Activated CD4-positive, alpha-beta memory T cell treated with anti-CD3 and anti-CD28 coated beads for 36 hours (primary cell): ENCODE data around the gene LRCH3. TPM values are rescaled to one million over a fixed set of nuclear protein-coding genes. Genes with fewer than 3 reads are reported as not detected.
"Not testable (repeated sequence)": the region's sequence is repeated elsewhere in the genome, so short reads cannot be mapped to it uniquely, and the experiment has no call there.

Source experiments
- CTCF ChIA-PET: fragments of 350-600 bp; sonication (Branson Sonifier 250); formaldehyde crosslinking; loops from one replicate; lab custom pipeline; 2021; ENCODE audit warnings: antibody characterized with exemption, inconsistent platforms; lab: Charles Lee
- POLR2A ChIA-PET: fragments of 350-600 bp; sonication (Branson Sonifier 250); formaldehyde crosslinking; loops from one replicate; lab custom pipeline; 2021; ENCODE audit warnings: antibody characterized with exemption; lab: Charles Lee
- DNase-seq: peaks from one replicate; pipeline ENCODE4 v3.0.0-alpha.2; 2020
- H3K27ac Mint-ChIP-seq: one replicate; pipeline ENCODE4 v1.8.0; 2021; ENCODE audit warnings: mixed read lengths
- H3K27me3 Mint-ChIP-seq: one replicate; pipeline ENCODE4 v1.8.0; 2021; ENCODE audit warnings: mixed read lengths
- H3K36me3 Mint-ChIP-seq: one replicate; pipeline ENCODE4 v1.8.0; 2021; ENCODE audit warnings: mixed read lengths
- H3K4me1 Mint-ChIP-seq: one replicate; pipeline ENCODE4 v1.8.0; 2021; ENCODE audit warnings: low read depth, mixed read lengths
- H3K4me3 Mint-ChIP-seq: one replicate; pipeline ENCODE4 v1.8.0; 2021; ENCODE audit warnings: mild to moderate bottlenecking, mixed read lengths
- H3K9me3 Mint-ChIP-seq: one replicate; pipeline ENCODE4 v1.8.0; 2021; ENCODE audit warnings: mixed read lengths
- intact Hi-C: fragments of 100-400 bp; cut with micrococcal nuclease; formaldehyde crosslinking; loops from one replicate; pipeline ENCODE4 v1.15.1; 2023
- total RNA-seq, 2 experiments: library from RNA; stranded (reverse); gene quantifications; one replicate each; pipeline ENCODE4 v1.2.3, GENCODE V29; 2021

LRCH3 gene
- total RNA-seq, 2 experiments from 2014 or later: 50.1 to 51.1 TPM

GRCh38 chr3:197892162-197892561, 101.1 kb downstream of the LRCH3 start:
- intact Hi-C loops: no loop called here
- no peak overlapping the region for H3K4me3 Mint-ChIP-seq

GRCh38 chr3:197896421-197896820, 105.4 kb downstream of the LRCH3 start:
- intact Hi-C loops: no loop called here
- CTCF ChIA-PET: interaction anchor here (3.2 kb wide), 1 partner anchor 9 kb away, joined by 13 read pairs; no protein-coding TSS in a partner anchor
- no peaks in the 10 kb centered on the region for H3K36me3 Mint-ChIP-seq
- no peak overlapping the region for H3K4me3 Mint-ChIP-seq
- no peaks in the 10 kb centered on the region for H3K4me1 Mint-ChIP-seq
- POLR2A ChIA-PET: no interaction called here
- H3K27me3 Mint-ChIP-seq: no peaks in the 10 kb centered on the region
- H3K9me3 Mint-ChIP-seq: no peaks in the 10 kb centered on the region
- H3K27ac Mint-ChIP-seq: no peak overlapping the region
- DNase-seq: no peak

More at GRCh38 chr3:197892162-197892561, 101.1 kb downstream of the LRCH3 start:
- Mint-ChIP-seq H3K9me3 (no peaks in the 10 kb centered on the region), H3K27me3 (no peaks in the 10 kb centered on the region), H3K36me3 (peaks cover 3% of the 10 kb centered on the region), H3K4me1 (peaks cover 17% of the 10 kb centered on the region), H3K27ac (no peak overlapping the region)
- ChIA-PET CTCF (interaction anchor here (1.4 kb wide), 1 partner anchor 13 kb away, joined by 4 read pairs; no protein-coding TSS in a partner anchor), POLR2A (no interaction called here)
- no peak for DNase-seq

DNA sequence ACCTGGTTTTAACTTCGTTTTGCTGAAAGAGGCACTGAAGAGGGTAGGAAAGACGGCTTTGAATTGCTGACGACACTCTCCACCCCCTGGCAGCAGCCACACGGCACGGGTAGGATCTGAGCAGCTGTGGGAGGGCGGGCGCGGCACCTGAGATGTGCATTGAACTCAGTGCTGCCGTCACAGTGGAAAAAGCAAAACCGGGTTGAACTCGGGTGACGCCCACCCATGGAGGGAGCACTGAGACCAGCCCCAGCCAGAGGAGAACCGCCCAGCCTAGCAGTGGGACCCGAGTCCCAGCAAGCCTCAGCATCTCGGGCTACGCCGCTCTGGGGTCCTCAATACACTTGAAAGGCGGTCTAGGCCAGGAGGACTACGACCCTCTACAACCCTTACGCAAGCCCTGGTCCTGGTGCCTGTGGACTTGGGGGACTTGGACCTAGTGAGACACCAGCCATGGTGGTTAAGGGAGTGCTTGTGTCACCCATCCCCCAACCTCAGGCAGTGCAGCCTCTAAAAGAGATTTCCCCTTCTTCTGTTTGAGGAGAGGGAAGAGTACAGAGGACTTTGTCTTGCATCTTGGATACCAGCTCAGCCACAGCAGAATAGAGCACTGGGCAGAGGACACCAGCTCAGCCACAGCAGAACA, 108.9 kb downstream of the LRCH3 start:
- no peaks in the 10 kb centered on the region for H3K27me3 Mint-ChIP-seq
- intact Hi-C loops: no loop called here
- ChIA-PET CTCF (no interaction called here), POLR2A (no interaction called here)
- DNase-seq: no peak
- no peak overlapping the region for H3K4me3 Mint-ChIP-seq
- H3K36me3 Mint-ChIP-seq: no peaks in the 10 kb centered on the region
- H3K9me3 Mint-ChIP-seq: no peaks in the 10 kb centered on the region
- H3K27ac Mint-ChIP-seq: no peak overlapping the region
- peaks cover 2% of the 10 kb centered on the region for H3K4me1 Mint-ChIP-seq

- Mint-ChIP-seq H3K4me1 (peaks cover 14% of the 10 kb centered on the region), H3K4me3 (no peak overlapping the region), H3K27me3 (no peaks in the 10 kb centered on the region), H3K36me3 (no peaks in the 10 kb centered on the region), H3K9me3 (no peaks in the 10 kb centered on the region), H3K27ac (no peak overlapping the region)
- POLR2A ChIA-PET: no interaction called here
- CTCF ChIA-PET: no interaction called here
- no peak for DNase-seq
- intact Hi-C loops: no loop called here
Observed at GRCh38 chr3:197901626-197902025, 110.6 kb downstream of the LRCH3 start.

- CTCF ChIA-PET: interaction anchor here (0.6 to 3.2 kb wide), 36 partner anchors 8 to 394 kb away, joined by 3 to 44 read pairs (median 4); partner anchors contain the start of genes LRCH3 and RPL35A
Observed at GRCh38 chr3:197906023-197906849, 115.2 kb downstream of the LRCH3 start.

DNA sequence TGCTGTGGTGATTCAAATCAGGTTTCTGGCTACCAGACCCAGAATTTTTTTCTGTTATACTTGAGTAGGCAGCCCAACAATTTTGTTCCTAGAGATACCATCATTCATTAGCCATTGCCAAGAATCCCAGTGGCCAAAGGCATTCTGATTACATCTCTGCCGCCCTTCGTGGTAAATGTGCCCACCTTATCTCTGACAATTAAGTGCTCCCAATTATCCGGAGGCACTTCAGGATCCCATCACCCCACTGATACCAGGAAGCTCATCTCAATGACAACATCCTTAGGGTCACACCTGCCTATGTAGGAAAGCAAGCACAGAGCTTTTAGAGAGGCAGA, 115.8 kb downstream of the LRCH3 start:
- POLR2A ChIA-PET: interaction anchor here (0.9 to 1.7 kb wide), 6 partner anchors 16 to 195 kb away, joined by 3 to 8 read pairs (median 5); partner anchors contain the start of gene RPL35A
- CTCF ChIA-PET: interaction anchor here (0.8 to 3.2 kb wide), 11 partner anchors 9 to 173 kb away, joined by 3 to 44 read pairs (median 11); no protein-coding TSS in a partner anchor
- peaks cover 5% of the 10 kb centered on the region for H3K36me3 Mint-ChIP-seq
- H3K4me3 Mint-ChIP-seq: no peak overlapping the region
- H3K9me3 Mint-ChIP-seq: no peaks in the 10 kb centered on the region
- DNase-seq: no peak
- no peaks in the 10 kb centered on the region for H3K27me3 Mint-ChIP-seq
- H3K27ac Mint-ChIP-seq: peak overlapping the region; percentile 87
- peaks cover 27% of the 10 kb centered on the region for H3K4me1 Mint-ChIP-seq
- intact Hi-C loops: loop anchor here (1.0 to 2.0 kb wide), 9 partner anchors 14 to 173 kb away; partner anchors contain the start of genes LMLN and RPL35A

More at GRCh38 chr3:197906023-197906849, 115.2 kb downstream of the LRCH3 start:
- no peaks in the 10 kb centered on the region for H3K27me3 Mint-ChIP-seq
- peaks cover 5% of the 10 kb centered on the region for H3K36me3 Mint-ChIP-seq
- H3K4me1 Mint-ChIP-seq: peaks cover 27% of the 10 kb centered on the region
- H3K27ac Mint-ChIP-seq: peak overlapping the region; percentile 87
- H3K9me3 Mint-ChIP-seq: no peaks in the 10 kb centered on the region
- POLR2A ChIA-PET: interaction anchor here (0.7 to 1.7 kb wide), 8 partner anchors 8 to 194 kb away, joined by 3 to 8 read pairs (median 5); partner anchors contain the start of gene RPL35A
- H3K4me3 Mint-ChIP-seq: peak overlapping the region; percentile 35
- intact Hi-C loops: loop anchor here (1.0 to 2.0 kb wide), 9 partner anchors 15 to 174 kb away; partner anchors contain the start of genes LMLN and RPL35A
- DNase-seq: peak; percentile 93

GRCh38 chr3:197907196-197907595, 116.1 kb downstream of the LRCH3 start:
- DNase-seq: no peak
- H3K27ac Mint-ChIP-seq: peak overlapping the region; percentile 87
- peaks cover 27% of the 10 kb centered on the region for H3K4me1 Mint-ChIP-seq
- CTCF ChIA-PET: interaction anchor here (0.8 to 3.2 kb wide), 7 partner anchors 8 to 173 kb away, joined by 3 to 44 read pairs (median 3); no protein-coding TSS in a partner anchor
- H3K4me3 Mint-ChIP-seq: no peak overlapping the region
- no peaks in the 10 kb centered on the region for H3K9me3 Mint-ChIP-seq
- intact Hi-C loops: loop anchor here (2.0 kb wide), 1 partner anchor 44 kb away; the partner anchor contains the start of gene RPL35A
- H3K36me3 Mint-ChIP-seq: peaks cover 5% of the 10 kb centered on the region
- POLR2A ChIA-PET: interaction anchor here (0.9 to 1.7 kb wide), 6 partner anchors 17 to 195 kb away, joined by 3 to 8 read pairs (median 5); partner anchors contain the start of gene RPL35A
- H3K27me3 Mint-ChIP-seq: no peaks in the 10 kb centered on the region

DNA sequence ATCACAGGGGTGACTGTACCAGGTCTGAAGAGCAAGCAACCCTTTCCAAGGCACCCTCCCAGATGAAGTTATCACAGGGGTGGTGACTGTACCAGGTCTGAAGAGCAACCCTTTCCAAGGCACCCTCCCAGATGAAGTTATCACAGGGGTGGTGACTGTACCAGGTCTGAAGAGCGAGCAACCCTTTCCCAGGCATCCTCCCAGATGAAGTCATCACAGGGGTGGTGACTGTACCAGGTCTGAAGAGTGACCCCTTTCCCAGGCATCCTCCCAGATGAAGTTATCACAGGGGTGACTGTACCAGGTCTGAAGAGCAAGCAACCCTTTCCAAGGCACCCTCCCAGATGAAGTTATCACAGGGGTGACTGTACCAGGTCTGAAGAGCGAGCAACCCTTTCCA, 117.5 kb downstream of the LRCH3 start:
- H3K4me3 Mint-ChIP-seq, intact Hi-C loops, H3K27me3 Mint-ChIP-seq, DNase-seq, H3K9me3 Mint-ChIP-seq, H3K36me3 Mint-ChIP-seq, H3K27ac Mint-ChIP-seq, POLR2A ChIA-PET: not testable (repeated sequence)
- CTCF ChIA-PET: interaction anchor here (1.0 kb wide), 1 partner anchor 34 kb away, joined by 5 read pairs; no protein-coding TSS in a partner anchor
- peaks cover 32% of the 10 kb centered on the region for H3K4me1 Mint-ChIP-seq

DNA sequence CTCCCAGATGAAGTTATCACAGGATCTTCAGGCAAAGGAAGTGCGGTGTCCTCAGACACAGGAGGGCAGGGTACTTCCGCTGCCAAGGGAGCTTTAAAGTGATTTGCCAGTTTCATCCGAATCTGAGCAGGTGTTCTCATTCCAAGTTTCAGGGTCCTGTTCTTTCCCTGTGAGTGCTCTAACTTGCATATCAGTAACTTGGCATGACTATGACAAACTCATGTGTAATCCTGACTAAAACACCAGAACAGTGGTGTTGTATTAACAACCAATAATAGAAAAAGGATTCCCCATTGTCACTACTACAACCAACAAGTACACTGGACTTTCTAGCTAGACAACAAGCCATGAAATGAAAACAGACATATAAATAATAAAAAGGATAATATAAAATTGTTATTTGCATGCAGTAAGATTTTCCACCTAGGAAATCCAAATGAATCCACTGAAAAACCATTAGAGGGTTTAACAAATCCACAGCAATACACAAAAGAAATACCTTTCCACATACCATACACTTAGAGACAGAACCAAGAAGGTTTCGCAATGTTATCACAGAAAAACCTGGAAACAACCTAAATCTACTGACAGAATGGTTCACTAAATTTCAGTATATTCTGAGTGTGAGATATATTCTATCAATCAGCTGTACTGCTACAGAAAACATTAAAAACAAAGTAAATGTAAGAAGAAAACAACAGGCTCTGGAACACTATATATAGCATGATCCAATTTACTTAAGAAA, 118.1 kb downstream of the LRCH3 start:
- Mint-ChIP-seq H3K27ac (no peak overlapping the region), H3K9me3 (no peaks in the 10 kb centered on the region), H3K4me1 (peaks cover 37% of the 10 kb centered on the region), H3K4me3 (no peak overlapping the region), H3K36me3 (peaks cover 5% of the 10 kb centered on the region), H3K27me3 (no peaks in the 10 kb centered on the region)
- CTCF ChIA-PET: interaction anchor here (1.0 kb wide), 1 partner anchor 34 kb away, joined by 5 read pairs; no protein-coding TSS in a partner anchor
- intact Hi-C loops: no loop called here
- DNase-seq: no peak
- POLR2A ChIA-PET: no interaction called here

DNA sequence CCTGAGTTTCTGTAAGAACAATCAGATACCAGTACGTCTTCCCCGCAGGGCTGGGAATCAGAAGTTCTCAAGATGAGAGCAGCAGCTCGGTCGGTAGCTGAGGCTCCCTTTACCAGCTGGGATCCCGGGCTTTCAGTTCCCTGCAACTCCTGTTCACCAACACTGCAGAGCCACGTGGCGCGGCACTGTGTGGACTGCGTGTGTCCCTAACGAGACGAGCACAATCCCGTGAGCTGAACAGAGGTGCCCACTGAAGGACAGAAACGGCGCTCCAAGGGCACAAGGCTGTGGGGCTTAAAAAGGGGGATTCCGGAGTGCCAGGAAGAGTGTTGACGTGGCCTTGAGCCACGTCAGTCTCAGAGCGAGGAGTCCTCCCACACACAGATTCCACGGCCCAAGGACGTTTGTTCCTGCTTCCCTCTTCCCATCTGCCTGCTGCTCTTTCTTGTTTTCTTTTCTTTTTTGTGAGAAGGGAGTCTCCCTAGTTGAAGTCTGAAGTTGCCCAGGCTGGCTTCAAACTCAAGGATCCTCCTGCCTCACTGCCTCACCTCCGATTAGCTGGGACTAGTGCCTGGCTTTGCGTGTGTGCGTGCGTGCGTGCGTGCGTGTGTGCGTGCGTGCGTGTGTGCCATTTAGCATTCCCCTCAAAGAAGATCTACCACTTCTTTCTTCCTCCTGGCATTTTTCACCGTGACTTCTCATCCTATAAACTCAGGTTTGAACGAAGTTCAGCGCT, 121.9 kb downstream of the LRCH3 start:
- POLR2A ChIA-PET: interaction anchor here (0.7 to 1.3 kb wide), 2 partner anchors 24 to 39 kb away, joined by 3 to 4 read pairs; no protein-coding TSS in a partner anchor
- Mint-ChIP-seq H3K4me1 (peaks cover 15% of the 10 kb centered on the region), H3K27ac (peak overlapping the region; percentile 67), H3K4me3 (peak overlapping the region; percentile 59), H3K27me3 (no peaks in the 10 kb centered on the region), H3K9me3 (no peaks in the 10 kb centered on the region), H3K36me3 (peaks cover 4% of the 10 kb centered on the region)
- DNase-seq: peak; percentile 32
- intact Hi-C loops: no loop called here
- CTCF ChIA-PET: interaction anchor here (1.0 to 1.4 kb wide), 3 partner anchors 21 to 168 kb away, joined by 3 to 5 read pairs (median 3); no protein-coding TSS in a partner anchor
